KOPT-K1 (cell line): ENCODE data around the gene PTDSS2.

Experiments used
- H3K27ac ChIP-seq: fragments of 200-600 bp; sonication (generic); 2 replicates; pipeline ENCODE4 v1.5.1; 2016; ENCODE audit warnings: antibody characterized with exemption, mild to moderate bottlenecking, low read depth, low read length; ENCODE audit not compliant: poor library complexity, severe bottlenecking
- H3K36me3 ChIP-seq: fragments of 200-600 bp; sonication (generic); 2 replicates; pipeline ENCODE4 v1.5.1; 2017; ENCODE audit warnings: antibody characterized with exemption, mild to moderate bottlenecking, low read length, moderate library complexity; ENCODE audit not compliant: insufficient read depth
- H3K9me3 ChIP-seq: fragments of 200-600 bp; sonication (generic); 2 replicates; pipeline ENCODE4 v1.5.1; 2017; ENCODE audit warnings: antibody characterized with exemption, low read length, mild to moderate bottlenecking; ENCODE audit not compliant: insufficient read depth, poor library complexity, severe bottlenecking

Gene PTDSS2

DNA sequence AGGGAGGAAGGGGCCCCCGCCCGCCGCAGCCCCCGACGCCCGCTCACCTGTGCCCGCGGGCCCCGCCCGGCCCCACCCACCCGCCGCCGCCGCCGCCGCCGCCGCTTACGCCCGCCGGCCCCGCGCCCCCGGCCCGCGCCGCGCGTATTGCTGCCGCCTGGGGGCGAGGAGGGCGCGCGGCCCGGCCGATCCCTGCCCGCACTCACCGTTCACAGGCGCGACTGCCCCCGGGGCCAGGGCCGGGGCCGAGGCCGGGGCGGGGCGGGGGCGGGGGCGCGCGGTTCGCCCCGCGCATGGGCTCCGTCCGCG is 85.1 kb downstream of the PTDSS2 start:
- Histone ChIP-seq H3K36me3 (peaks cover 24% of the 10 kb centered on the region), H3K9me3 (no peaks in the 10 kb centered on the region), H3K27ac (peak overlapping the region; percentile 60)

DNA sequence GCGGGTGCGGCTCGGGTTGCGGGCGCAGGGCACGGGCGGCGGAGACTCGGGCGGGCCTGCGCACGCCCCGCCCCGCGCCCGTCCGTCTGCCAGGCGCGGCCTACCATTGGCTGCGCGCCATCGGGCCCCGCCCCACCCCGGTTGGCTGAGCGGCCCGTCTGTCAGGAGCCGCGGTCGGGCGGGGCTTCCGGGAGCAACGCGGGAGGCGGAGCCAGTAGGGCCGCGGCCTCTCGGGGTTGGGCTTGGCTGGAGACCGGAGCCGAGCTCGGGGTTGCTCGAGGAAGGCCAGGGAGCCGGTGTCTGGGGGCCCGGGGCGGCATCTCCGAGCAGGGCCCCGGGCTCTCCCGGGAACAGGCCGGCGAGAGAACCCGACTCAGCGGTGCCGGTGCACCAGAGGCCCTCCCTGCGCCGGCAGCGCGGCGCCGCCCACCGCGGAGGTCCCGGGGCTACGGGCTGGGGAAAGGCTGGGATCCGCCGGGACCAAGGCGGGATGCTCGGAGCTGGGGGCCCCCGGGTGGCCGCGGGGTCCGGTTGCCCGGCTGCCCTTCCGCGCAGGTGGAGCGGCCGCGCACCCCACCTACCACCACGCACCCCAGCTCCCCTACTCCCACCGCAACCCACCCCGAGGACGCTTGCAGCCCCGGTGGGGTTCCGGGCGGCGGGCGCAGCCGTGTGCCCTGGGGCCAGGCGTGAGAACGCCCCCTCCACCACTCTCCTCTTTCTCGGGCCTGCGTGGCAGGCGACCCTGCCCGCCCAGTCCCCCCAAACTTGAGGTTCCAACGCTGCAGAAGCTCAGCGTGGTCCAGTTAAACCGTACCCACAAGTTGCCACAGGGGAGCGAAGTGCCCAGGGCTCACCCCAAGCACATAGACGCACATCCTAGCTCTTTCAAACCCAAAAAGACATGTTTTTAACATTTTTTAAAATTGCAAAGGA is 85.7 kb downstream of the PTDSS2 start, which contains the start of gene HRAS:
HRAS (minus strand) TSS at position 58 of the 936 bp plus-strand sequence.
- peak within 1 kb of the TSS; percentile 72 for H3K27ac ChIP-seq
- peaks cover 24% of the 10 kb centered on the region for H3K36me3 ChIP-seq
- no peaks in the 10 kb centered on the region for H3K9me3 ChIP-seq

DNA sequence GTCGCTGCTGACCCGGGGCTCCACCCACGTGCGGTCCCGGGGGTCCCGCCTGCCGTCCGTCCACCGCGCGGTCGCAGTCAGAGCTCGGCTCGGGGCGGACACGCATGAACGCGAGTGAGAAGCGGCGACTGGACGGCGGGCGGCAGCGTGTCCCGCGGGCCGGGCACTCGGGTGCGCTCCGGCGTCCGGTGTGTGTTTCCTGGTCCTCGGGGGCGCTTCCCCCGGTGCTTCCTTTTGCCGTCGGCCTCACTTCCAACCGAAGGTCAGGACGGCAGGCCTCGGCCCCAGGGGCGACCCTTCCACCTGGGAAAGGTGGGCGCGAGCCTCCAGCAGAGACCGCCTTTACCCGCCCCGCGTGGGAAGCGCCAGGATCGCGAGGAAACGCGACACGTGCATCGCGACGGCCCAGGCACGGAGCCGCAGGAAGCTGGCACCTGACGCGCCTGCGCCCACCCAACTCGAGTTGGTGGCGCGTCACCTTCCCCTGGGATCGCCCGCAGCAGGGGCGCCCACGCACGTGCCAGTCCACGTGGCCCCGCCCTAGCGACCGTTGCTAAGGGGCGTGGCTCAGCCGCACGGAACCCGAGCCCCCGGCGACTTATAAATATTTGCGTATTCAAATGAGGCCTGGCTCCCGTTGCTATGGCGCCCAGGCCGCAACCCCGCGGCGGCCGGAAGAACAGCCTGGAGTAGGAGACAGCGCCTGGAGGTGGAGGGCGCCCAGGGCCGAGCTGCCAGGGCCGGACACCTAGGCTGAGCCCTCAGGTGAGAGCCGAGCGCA is 87.0 kb downstream of the PTDSS2 start, which contains the start of gene LRRC56:
LRRC56 (plus strand) TSS at position 687 of the 781 bp plus-strand sequence. CDS start 3,158 bp downstream, outside the sequence.
- peak within 1 kb of the TSS; percentile 17 for H3K27ac ChIP-seq
- peaks cover 20% of the 10 kb centered on the region for H3K36me3 ChIP-seq
- H3K9me3 ChIP-seq: no peaks in the 10 kb centered on the region

DNA sequence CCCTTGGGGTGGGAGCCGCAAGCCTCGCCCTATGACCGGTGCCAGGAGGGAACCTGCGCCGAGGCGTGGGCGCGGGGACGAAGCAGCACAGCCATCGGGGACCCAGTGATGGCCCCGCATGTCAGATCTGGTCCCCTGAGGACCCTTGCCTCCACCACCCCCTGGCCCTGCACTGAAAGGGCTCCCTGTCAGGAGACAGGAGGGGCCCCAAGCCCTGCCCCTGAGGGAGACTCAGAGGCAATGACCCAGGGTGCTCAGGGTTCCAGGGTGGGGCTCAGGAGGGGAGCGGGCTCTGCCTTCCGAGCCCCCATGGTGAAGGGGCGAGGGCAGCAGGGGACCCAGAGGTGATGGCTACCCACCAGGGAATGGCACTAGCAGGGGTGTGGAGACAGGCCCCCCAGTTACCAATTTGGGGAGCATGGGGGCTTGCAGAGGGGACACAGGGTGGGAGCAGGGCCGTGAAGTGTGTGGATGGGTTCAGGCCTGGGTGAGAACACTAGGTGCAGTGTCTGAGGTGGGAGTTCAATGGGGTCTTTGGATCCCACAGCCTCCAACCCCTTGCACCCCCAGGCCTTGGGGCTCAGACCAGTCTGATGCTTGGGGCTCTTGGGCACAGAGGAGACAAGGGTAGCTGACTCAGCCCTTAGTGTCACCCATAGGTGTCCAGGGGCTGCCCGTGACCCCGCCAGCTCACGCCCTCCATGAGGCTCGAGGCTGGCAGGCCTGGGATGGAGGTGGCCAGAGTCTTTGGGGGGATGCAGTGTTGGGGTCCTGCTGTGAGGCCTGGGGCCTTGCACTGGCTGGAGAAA is 87.7 kb downstream of the PTDSS2 start:
- H3K27ac ChIP-seq: peak overlapping the region; percentile 17
- no peaks in the 10 kb centered on the region for H3K9me3 ChIP-seq
- peaks cover 12% of the 10 kb centered on the region; the same call in 1 of the 2 replicates for H3K36me3 ChIP-seq

DNA sequence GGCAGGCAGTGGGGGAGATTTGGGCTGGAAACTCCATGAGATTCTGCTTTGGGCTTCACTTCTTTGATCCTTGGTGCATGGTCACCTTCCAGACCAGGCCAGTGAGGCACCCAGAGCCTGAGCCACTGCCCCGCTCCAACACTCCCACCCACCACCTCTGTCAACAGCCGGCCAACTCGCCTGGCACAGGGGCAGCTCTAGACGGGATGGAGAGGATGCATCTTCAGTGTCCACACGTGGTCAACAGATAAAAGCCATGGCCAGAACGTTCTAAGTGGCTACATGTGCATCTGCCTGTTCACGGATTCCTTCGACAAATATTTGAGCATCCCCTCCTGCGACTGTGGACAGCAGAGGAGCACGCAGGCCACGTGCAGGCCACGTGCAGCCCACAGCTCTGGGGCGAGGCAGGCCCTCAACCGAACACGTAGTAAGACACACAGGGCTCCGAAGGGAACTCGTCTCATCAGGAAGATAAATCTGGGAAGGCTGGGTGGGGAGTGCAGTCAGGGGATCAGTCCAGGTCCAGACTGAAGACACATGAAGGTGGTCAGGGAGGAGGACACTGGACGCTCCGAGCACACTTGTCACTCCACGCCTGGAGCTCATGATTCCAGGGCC is 88.5 kb downstream of the PTDSS2 start:
- H3K36me3 ChIP-seq: peaks cover 6% of the 10 kb centered on the region; the same call in 1 of the 2 replicates
- no peaks in the 10 kb centered on the region for H3K9me3 ChIP-seq
- H3K27ac ChIP-seq: no peak overlapping the region

DNA sequence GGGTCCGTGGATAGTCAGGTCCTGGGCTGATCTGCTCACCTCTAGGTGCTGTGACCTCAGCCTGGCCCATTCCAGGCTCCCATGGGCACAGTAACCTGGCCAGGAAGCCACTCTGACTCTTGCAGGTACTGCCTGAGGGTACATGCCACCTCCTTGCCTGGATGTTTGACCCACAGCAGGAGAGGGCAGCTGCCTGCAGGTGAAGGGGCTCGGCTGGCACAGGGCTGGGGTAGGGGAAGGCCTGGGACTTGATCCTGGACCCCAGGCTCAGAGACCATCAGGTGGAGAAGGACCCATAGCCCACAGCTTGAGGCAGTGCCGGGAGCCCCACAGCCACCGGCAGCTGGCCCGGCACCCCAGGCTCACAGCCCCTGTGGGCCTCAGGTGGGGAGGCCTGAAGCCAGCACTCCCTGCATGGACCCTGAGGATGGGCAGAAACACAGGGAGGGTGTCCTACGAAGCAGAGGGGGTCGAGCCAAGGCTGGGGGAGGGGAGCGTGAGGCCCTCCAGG is 89.9 kb downstream of the PTDSS2 start:
- Histone ChIP-seq H3K36me3 (no peaks in the 10 kb centered on the region), H3K9me3 (no peaks in the 10 kb centered on the region), H3K27ac (no peak overlapping the region)
